Left ventricle myocardium superior (tissue), 1 donor: Measurements from ENCODE around the gene AATK. TPM values are rescaled to one million over a fixed set of nuclear protein-coding genes. Genes with fewer than 3 reads are reported as not detected.

Experiments
- ATAC-seq: fragments of 200-7000 bp; cut with Tn5 transposase; one replicate; pipeline ENCODE4 v1.9.1; 2020; ENCODE audit warnings: mild to moderate bottlenecking, moderate library complexity
- DNase-seq: peaks from one replicate; pipeline ENCODE4 v3.0.0-alpha.2; 2020
- intact Hi-C: fragments of 100-400 bp; cut with micrococcal nuclease; formaldehyde crosslinking; loops from one replicate; pipeline ENCODE4 v1.11.0; 2022
- total RNA-seq: library from RNA; stranded (reverse); fragmentation: NEBNext Ultra II Directional; extraction: Animal tissue kit (Norgen Biotek cat#: 25700); gene quantifications from one replicate; pipeline ENCODE4 v1.2.1, GENCODE V29; 2021
- donor health status: DM: no; HTN: yes; CAD: no; lungs with severe emphysema.

The AATK gene
- total RNA-seq, 1 donor from 2014 or later = 14.5 TPM

- ATAC-seq = no peak
- intact Hi-C loops = no loop called here
- no peak for DNase-seq
Observed at GRCh38 chr17:81183807-81184206, 17.8 kb upstream of the AATK start.

- intact Hi-C loops = no loop called here
- ATAC-seq (no peak), DNase-seq (no peak)
Observed at GRCh38 chr17:81183316-81183715, 17.3 kb upstream of the AATK start.

- intact Hi-C loops = no loop called here
- DNase-seq (no peak), ATAC-seq (no peak)
Observed at GRCh38 chr17:81182596-81182995, 16.6 kb upstream of the AATK start.

GRCh38 chr17:81181811-81182185 is 15.8 kb upstream of the AATK start:
- ATAC-seq (no peak), DNase-seq (no peak)
- intact Hi-C loops = no loop called here

- ATAC-seq = no peak
Observed at GRCh38 chr17:81180836-81181810, 15.1 kb upstream of the AATK start.

GRCh38 chr17:81179861-81180260 is 13.8 kb upstream of the AATK start:
- DNase-seq (peak; percentile 50), ATAC-seq (peak; percentile 61)
- intact Hi-C loops = no loop called here

More at GRCh38 chr17:81180836-81181810, 15.1 kb upstream of the AATK start:
- intact Hi-C loops = no loop called here
- DNase-seq = no peak

- DNase-seq = no peak
- ATAC-seq = no peak
- intact Hi-C loops = no loop called here
Observed at GRCh38 chr17:81179220-81179619, 13.2 kb upstream of the AATK start.

GRCh38 chr17:81178136-81179091 is 12.4 kb upstream of the AATK start:
- intact Hi-C loops = no loop called here
- DNase-seq (no peak), ATAC-seq (no peak)

- ATAC-seq (no peak), DNase-seq (no peak)
- intact Hi-C loops = no loop called here
Observed at GRCh38 chr17:81176666-81177065, 10.6 kb upstream of the AATK start.

GRCh38 chr17:81173762-81174155 is 7.7 kb upstream of the AATK start:
- intact Hi-C loops = no loop called here
- ATAC-seq (no peak), DNase-seq (no peak)

- DNase-seq (no peak), ATAC-seq (no peak)
- intact Hi-C loops = no loop called here
Observed at GRCh38 chr17:81173052-81173761, 7.2 kb upstream of the AATK start.

GRCh38 chr17:81171941-81172340 is 5.9 kb upstream of the AATK start:
- no peak for ATAC-seq
- no peak for DNase-seq
- intact Hi-C loops = no loop called here

- intact Hi-C loops = no loop called here
- DNase-seq (no peak), ATAC-seq (no peak)
Observed at GRCh38 chr17:81170727-81171494, 4.9 kb upstream of the AATK start.

GRCh38 chr17:81169870-81170309 is 3.9 kb upstream of the AATK start:
- intact Hi-C loops = no loop called here
- ATAC-seq = no peak
- DNase-seq = no peak

GRCh38 chr17:81167638-81168037 is 1.6 kb upstream of the AATK start:
- no peak for DNase-seq

GRCh38 chr17:81167194-81167524 is 1.1 kb upstream of the AATK start:
- intact Hi-C loops = no loop called here
- ATAC-seq (no peak), DNase-seq (no peak)

More at GRCh38 chr17:81167638-81168037, 1.6 kb upstream of the AATK start:
- intact Hi-C loops = no loop called here
- no peak for ATAC-seq

GRCh38 chr17:81165246-81166032 is 582 bp downstream of the AATK start, which contains the start of gene PVALEF:
Gene PVALEF, plus strand, starts transcription at chr17:81165507. Its CDS starts 15,720 bp downstream, at chr17:81181227.
- DNase-seq = peak; percentile 51
- intact Hi-C loops = no loop called here
- ATAC-seq = peak; percentile 32
